Measurements from ENCODE around the gene MLKL. TPM values are rescaled to one million over a fixed set of nuclear protein-coding genes. Genes with fewer than 3 reads are reported as not detected.
A peak's percentile ranks its signal among the peaks of the same experiment; 100 is the strongest.

The MLKL gene
- total and polyA plus RNA-seq, 2 of the 13 experiments (the other 11 are each of a cell fraction or from before 2014, with no cell fraction given) = 6.4 to 10.7 TPM

DNA sequence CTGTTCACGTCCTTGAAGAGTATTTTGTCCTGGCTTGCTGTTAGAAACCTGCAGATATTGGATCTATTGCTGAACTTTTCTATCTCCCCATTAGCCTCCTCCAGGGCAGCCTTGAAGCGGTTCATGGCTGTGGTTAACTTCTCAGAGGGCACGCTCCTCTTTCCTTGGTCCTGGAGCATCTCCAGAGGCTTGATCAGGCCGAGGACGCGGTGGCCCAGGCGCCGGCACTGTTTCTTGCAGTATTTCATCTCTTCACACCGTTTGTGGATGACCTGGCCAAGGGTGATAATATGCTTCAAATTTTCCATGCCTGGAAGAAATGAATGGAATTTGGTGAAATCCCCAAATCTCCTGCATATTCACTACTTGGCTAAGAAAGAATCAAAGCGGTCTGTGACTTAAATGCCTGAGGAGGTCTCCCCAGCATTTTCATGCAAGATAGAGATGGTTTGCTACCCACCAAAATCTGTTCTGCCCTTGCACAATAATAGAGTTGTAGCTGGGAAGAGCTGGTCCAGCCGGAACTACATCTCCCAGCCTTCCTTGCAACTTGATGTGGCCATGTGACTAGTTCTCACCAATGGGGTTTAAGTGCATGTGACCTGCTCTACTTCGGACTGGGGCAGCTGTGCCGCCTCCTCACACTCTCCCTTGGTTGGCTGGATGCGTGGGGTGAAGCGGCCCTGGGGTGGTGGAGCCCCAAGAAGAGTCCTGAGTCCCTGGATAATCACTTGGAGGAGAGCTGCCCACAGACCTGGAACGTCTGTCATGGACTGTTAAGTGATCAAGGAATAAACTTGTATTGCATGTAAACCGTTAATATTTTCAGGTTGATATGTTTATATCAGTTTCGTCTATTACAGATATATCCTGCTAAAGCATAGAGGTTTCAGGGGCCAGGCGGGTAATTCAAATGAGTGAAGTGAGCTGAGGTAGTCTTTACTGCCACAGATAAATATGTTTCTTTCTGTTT, 4.9 kb downstream of the MLKL start (continued):
- TF ChIP-seq, protein P1, sequence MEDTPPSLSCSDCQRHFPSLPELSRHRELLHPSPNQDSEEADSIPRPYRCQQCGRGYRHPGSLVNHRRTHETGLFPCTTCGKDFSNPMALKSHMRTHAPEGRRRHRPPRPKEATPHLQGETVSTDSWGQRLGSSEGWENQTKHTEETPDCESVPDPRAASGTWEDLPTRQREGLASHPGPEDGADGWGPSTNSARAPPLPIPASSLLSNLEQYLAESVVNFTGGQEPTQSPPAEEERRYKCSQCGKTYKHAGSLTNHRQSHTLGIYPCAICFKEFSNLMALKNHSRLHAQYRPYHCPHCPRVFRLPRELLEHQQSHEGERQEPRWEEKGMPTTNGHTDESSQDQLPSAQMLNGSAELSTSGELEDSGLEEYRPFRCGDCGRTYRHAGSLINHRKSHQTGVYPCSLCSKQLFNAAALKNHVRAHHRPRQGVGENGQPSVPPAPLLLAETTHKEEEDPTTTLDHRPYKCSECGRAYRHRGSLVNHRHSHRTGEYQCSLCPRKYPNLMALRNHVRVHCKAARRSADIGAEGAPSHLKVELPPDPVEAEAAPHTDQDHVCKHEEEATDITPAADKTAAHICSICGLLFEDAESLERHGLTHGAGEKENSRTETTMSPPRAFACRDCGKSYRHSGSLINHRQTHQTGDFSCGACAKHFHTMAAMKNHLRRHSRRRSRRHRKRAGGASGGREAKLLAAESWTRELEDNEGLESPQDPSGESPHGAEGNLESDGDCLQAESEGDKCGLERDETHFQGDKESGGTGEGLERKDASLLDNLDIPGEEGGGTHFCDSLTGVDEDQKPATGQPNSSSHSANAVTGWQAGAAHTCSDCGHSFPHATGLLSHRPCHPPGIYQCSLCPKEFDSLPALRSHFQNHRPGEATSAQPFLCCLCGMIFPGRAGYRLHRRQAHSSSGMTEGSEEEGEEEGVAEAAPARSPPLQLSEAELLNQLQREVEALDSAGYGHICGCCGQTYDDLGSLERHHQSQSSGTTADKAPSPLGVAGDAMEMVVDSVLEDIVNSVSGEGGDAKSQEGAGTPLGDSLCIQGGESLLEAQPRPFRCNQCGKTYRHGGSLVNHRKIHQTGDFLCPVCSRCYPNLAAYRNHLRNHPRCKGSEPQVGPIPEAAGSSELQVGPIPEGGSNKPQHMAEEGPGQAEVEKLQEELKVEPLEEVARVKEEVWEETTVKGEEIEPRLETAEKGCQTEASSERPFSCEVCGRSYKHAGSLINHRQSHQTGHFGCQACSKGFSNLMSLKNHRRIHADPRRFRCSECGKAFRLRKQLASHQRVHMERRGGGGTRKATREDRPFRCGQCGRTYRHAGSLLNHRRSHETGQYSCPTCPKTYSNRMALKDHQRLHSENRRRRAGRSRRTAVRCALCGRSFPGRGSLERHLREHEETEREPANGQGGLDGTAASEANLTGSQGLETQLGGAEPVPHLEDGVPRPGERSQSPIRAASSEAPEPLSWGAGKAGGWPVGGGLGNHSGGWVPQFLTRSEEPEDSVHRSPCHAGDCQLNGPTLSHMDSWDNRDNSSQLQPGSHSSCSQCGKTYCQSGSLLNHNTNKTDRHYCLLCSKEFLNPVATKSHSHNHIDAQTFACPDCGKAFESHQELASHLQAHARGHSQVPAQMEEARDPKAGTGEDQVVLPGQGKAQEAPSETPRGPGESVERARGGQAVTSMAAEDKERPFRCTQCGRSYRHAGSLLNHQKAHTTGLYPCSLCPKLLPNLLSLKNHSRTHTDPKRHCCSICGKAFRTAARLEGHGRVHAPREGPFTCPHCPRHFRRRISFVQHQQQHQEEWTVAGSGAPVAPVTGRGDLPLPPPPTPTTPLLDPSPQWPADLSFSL (CRISPR knock-in tag; IDR thresholded peaks at IDR 0.05) = no peak
- TF ChIP-seq ZNF44 (CRISPR knock-in tag; IDR thresholded peaks at IDR 0.05) (peak; percentile 82; the same call in 1 of the 2 replicates), JARID2 (CRISPR knock-in tag; IDR thresholded peaks at IDR 0.05; ENCODE audit: insufficient replicate concordance) (no peak), ZNF564 (CRISPR knock-in tag; IDR thresholded peaks at IDR 0.05) (no peak), TBX2 (CRISPR knock-in tag; IDR thresholded peaks at IDR 0.05; ENCODE audit: borderline replicate concordance) (peak; percentile 64; the same call in 1 of the 2 replicates), ZNF780A (CRISPR knock-in tag; IDR thresholded peaks at IDR 0.05) (no peak), ZNF333 (CRISPR knock-in tag; IDR thresholded peaks at IDR 0.05; ENCODE audit: borderline replicate concordance) (no peak), ZNF382 (CRISPR knock-in tag; IDR thresholded peaks at IDR 0.05; ENCODE audit: borderline replicate concordance) (no peak), TSC22D2 (CRISPR knock-in tag; IDR thresholded peaks at IDR 0.05; ENCODE audit: borderline replicate concordance) (peak; percentile 93; the same call in 1 of the 2 replicates), ZNF749 (CRISPR knock-in tag; IDR thresholded peaks at IDR 0.05; ENCODE audit: borderline replicate concordance) (no peak), TOPORS (CRISPR knock-in tag; IDR thresholded peaks at IDR 0.05) (no peak), ZNF441 (CRISPR knock-in tag; IDR thresholded peaks at IDR 0.05; ENCODE audit: borderline replicate concordance) (no peak)
- TF ChIP-seq, protein P2, sequence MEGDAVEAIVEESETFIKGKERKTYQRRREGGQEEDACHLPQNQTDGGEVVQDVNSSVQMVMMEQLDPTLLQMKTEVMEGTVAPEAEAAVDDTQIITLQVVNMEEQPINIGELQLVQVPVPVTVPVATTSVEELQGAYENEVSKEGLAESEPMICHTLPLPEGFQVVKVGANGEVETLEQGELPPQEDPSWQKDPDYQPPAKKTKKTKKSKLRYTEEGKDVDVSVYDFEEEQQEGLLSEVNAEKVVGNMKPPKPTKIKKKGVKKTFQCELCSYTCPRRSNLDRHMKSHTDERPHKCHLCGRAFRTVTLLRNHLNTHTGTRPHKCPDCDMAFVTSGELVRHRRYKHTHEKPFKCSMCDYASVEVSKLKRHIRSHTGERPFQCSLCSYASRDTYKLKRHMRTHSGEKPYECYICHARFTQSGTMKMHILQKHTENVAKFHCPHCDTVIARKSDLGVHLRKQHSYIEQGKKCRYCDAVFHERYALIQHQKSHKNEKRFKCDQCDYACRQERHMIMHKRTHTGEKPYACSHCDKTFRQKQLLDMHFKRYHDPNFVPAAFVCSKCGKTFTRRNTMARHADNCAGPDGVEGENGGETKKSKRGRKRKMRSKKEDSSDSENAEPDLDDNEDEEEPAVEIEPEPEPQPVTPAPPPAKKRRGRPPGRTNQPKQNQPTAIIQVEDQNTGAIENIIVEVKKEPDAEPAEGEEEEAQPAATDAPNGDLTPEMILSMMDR (CRISPR knock-in tag; IDR thresholded peaks at IDR 0.05) = no peak
- TF ChIP-seq, protein P3, sequence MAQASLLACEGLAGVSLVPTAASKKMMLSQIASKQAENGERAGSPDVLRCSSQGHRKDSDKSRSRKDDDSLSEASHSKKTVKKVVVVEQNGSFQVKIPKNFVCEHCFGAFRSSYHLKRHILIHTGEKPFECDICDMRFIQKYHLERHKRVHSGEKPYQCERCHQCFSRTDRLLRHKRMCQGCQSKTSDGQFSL (CRISPR knock-in tag; IDR thresholded peaks at IDR 0.05) = no peak
- TF ChIP-seq, protein P4, sequence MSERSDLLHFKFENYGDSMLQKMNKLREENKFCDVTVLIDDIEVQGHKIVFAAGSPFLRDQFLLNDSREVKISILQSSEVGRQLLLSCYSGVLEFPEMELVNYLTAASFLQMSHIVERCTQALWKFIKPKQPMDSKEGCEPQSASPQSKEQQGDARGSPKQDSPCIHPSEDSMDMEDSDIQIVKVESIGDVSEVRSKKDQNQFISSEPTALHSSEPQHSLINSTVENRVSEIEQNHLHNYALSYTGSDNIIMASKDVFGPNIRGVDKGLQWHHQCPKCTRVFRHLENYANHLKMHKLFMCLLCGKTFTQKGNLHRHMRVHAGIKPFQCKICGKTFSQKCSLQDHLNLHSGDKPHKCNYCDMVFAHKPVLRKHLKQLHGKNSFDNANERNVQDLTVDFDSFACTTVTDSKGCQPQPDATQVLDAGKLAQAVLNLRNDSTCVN (CRISPR knock-in tag; IDR thresholded peaks at IDR 0.05; ENCODE audit: borderline replicate concordance) = peak; percentile 81

Measured in HepG2 (cell line).